ENCODE data around the gene ACAA1. TPM values are rescaled to one million over a fixed set of nuclear protein-coding genes. Genes with fewer than 3 reads are reported as not detected.
A peak's percentile ranks its signal among the peaks of the same experiment; 100 is the strongest.

The ACAA1 gene
- total and polyA plus RNA-seq, 2 of the 13 experiments (the other 11 are each of a cell fraction or from before 2014, with no cell fraction given) = 60.8 to 188 TPM

GRCh38 chr3:38133557-38134405 lies 3.1 kb downstream of the ACAA1 start (continued):
- TF ChIP-seq PRDM10 (CRISPR knock-in tag; IDR thresholded peaks at IDR 0.05; ENCODE audit: low read depth) (no peak), RORA (CRISPR knock-in tag; IDR thresholded peaks at IDR 0.05) (no peak), POGZ (CRISPR knock-in tag; IDR thresholded peaks at IDR 0.05) (peak; percentile 80), ELF1 (CRISPR knock-in tag; IDR thresholded peaks at IDR 0.05) (no peak), THAP9 (CRISPR knock-in tag; IDR thresholded peaks at IDR 0.05; ENCODE audit: borderline replicate concordance) (peak; percentile 68; the same call in 1 of the 2 replicates), MYC (CRISPR knock-in tag; IDR thresholded peaks at IDR 0.05; ENCODE audit: borderline replicate concordance) (peak; percentile 14; the same call in 1 of the 2 replicates), ZNF232 (CRISPR knock-in tag; IDR thresholded peaks at IDR 0.05; ENCODE audit: borderline replicate concordance) (no peak), ZNF256 (CRISPR knock-in tag; conservative IDR thresholded peaks at IDR 0.05) (no peak), ZNF354B (CRISPR knock-in tag; IDR thresholded peaks at IDR 0.05) (peak; percentile 70; the same call in 1 of the 2 replicates), KDM5A (IDR thresholded peaks at IDR 0.05; ENCODE audit: borderline replicate concordance, low read length) (peak; percentile 15; the same call in 1 of the 2 replicates), JUN (CRISPR knock-in tag; IDR thresholded peaks at IDR 0.05) (peak; percentile 99), THAP7 (CRISPR knock-in tag; IDR thresholded peaks at IDR 0.05) (no peak; the same call in 1 of the 2 replicates), ZNF724P (CRISPR knock-in tag; IDR thresholded peaks at IDR 0.05; ENCODE audit: borderline replicate concordance) (peak; percentile 44; the same call in 1 of the 2 replicates), KAT2B (IDR thresholded peaks at IDR 0.05; ENCODE audit: borderline replicate concordance, low read depth, low read length) (no peak), ATF7 (IDR thresholded peaks at IDR 0.05) (peak; percentile 70; the same call in 1 of the 2 replicates), ATF7 (CRISPR knock-in tag; IDR thresholded peaks at IDR 0.05) (peak; percentile 74; the same call in 1 of the 2 replicates), NFIC (IDR thresholded peaks at IDR 0.05; ENCODE audit: low read length) (no peak), ZNF567 (CRISPR knock-in tag; IDR thresholded peaks at IDR 0.05; ENCODE audit: borderline replicate concordance) (0 out of 2 replicates have a peak, but pooled peaks have one; percentile 73), ZNF44 (CRISPR knock-in tag; IDR thresholded peaks at IDR 0.05) (peak; percentile 27)
- TF ChIP-seq, protein P1, sequence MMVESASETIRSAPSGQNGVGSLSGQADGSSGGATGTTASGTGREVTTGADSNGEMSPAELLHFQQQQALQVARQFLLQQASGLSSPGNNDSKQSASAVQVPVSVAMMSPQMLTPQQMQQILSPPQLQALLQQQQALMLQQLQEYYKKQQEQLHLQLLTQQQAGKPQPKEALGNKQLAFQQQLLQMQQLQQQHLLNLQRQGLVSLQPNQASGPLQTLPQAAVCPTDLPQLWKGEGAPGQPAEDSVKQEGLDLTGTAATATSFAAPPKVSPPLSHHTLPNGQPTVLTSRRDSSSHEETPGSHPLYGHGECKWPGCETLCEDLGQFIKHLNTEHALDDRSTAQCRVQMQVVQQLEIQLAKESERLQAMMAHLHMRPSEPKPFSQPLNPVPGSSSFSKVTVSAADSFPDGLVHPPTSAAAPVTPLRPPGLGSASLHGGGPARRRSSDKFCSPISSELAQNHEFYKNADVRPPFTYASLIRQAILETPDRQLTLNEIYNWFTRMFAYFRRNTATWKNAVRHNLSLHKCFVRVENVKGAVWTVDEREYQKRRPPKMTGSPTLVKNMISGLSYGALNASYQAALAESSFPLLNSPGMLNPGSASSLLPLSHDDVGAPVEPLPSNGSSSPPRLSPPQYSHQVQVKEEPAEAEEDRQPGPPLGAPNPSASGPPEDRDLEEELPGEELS (CRISPR knock-in tag; IDR thresholded peaks at IDR 0.05) = peak; percentile 88
